Measurements from ENCODE around the gene TTC21A. TPM values are rescaled to one million over a fixed set of nuclear protein-coding genes. Genes with fewer than 3 reads are reported as not detected.

TTC21A gene
- total RNA-seq, 4 donors from 2014 or later, result 2.8 to 16.3 (median 6.1) TPM

GRCh38 chr3:39177708-39178332 is 70.3 kb downstream of the TTC21A start:
- Histone ChIP-seq H3K4me1 (peaks cover 0 to 6% of the 10 kb centered on the region in 2 donors), H3K9me3 (no peaks in the 10 kb centered on the region), H3K4me3 (peak overlapping the region; percentile 32 to 40), H3K27ac (peak overlapping the region; percentile 84 to 92), H3K27me3 (no peaks in the 10 kb centered on the region), H3K36me3 (no peaks in the 10 kb centered on the region)
- intact Hi-C loops (cut with DNase I; ENCODE audit: low total_unique reads), result no loop called here
- peak; percentile 93 to 97 for DNase-seq
- TF ChIP-seq POLR2A (IDR thresholded peaks at IDR 0.05) (peak; percentile 63 to 74), CTCF (IDR thresholded peaks at IDR 0.05) (no peak)

GRCh38 chr3:39178553-39178952 is 71.1 kb downstream of the TTC21A start:
- TF ChIP-seq POLR2A (IDR thresholded peaks at IDR 0.05), result no peak
- Histone ChIP-seq H3K4me3 (peak overlapping the region in 1 of 2 donors; percentile 40), H3K9me3 (no peaks in the 10 kb centered on the region), H3K27ac (peak overlapping the region; percentile 84 to 92), H3K36me3 (no peaks in the 10 kb centered on the region), H3K4me1 (peaks cover 0 to 6% of the 10 kb centered on the region in 2 donors), H3K27me3 (no peaks in the 10 kb centered on the region)
- intact Hi-C loops (cut with DNase I; ENCODE audit: low total_unique reads), result no loop called here
- peak in 1 of 2 donors; percentile 15 for DNase-seq

- Histone ChIP-seq H3K9me3 (no peaks in the 10 kb centered on the region), H3K27me3 (no peaks in the 10 kb centered on the region), H3K4me3 (peak overlapping the region in 1 of 2 donors; percentile 38), H3K4me1 (peaks cover 0 to 6% of the 10 kb centered on the region in 2 donors), H3K27ac (peak overlapping the region; percentile 57 to 84), H3K36me3 (no peaks in the 10 kb centered on the region)
- no peak for DNase-seq
- TF ChIP-seq POLR2A (IDR thresholded peaks at IDR 0.05), result no peak
- no peak for TF ChIP-seq CTCF (IDR thresholded peaks at IDR 0.05)
- intact Hi-C loops (cut with DNase I; ENCODE audit: low total_unique reads), result no loop called here
These were observed 72.7 kb downstream of the TTC21A start for GRCh38 chr3:39180183-39180545.

- intact Hi-C loops (cut with DNase I; ENCODE audit: low total_unique reads), result no loop called here
- TF ChIP-seq POLR2A (IDR thresholded peaks at IDR 0.05) (peak; percentile 41 to 64), CTCF (IDR thresholded peaks at IDR 0.05) (peak in 2 of 4 experiments; percentile 39 to 43)
These were observed 73.3 kb downstream of the TTC21A start for GRCh38 chr3:39180546-39181346.

GRCh38 chr3:39181408-39182335 is 74.2 kb downstream of the TTC21A start:
- no peaks in the 10 kb centered on the region for H3K27me3 ChIP-seq
- H3K27ac ChIP-seq, result peak overlapping the region; percentile 77 to 84
- no peak overlapping the region for H3K4me3 ChIP-seq
- no peak for DNase-seq
- no peaks in the 10 kb centered on the region for H3K36me3 ChIP-seq
- intact Hi-C loops (cut with DNase I; ENCODE audit: low total_unique reads), result no loop called here
- TF ChIP-seq POLR2A (IDR thresholded peaks at IDR 0.05) (no peak), CTCF (IDR thresholded peaks at IDR 0.05) (no peak)
- H3K4me1 ChIP-seq, result peaks cover 0 to 6% of the 10 kb centered on the region in 2 donors
- H3K9me3 ChIP-seq, result no peaks in the 10 kb centered on the region

More at GRCh38 chr3:39180546-39181346, 73.3 kb downstream of the TTC21A start:
- H3K4me1 ChIP-seq, result peaks cover 0 to 6% of the 10 kb centered on the region in 2 donors
- H3K9me3 ChIP-seq, result no peaks in the 10 kb centered on the region
- peak; percentile 89 to 92 for DNase-seq
- peak overlapping the region; percentile 77 to 84 for H3K27ac ChIP-seq
- H3K36me3 ChIP-seq, result no peaks in the 10 kb centered on the region
- H3K4me3 ChIP-seq, result peak overlapping the region; percentile 3 to 38
- H3K27me3 ChIP-seq, result no peaks in the 10 kb centered on the region
